Measurements from ENCODE around the gene KATNAL2. TPM values are rescaled to one million over a fixed set of nuclear protein-coding genes. Genes with fewer than 3 reads are reported as not detected.

The KATNAL2 gene
- polyA plus RNA-seq, 2 of the 4 experiments (the other 2 are of a cell fraction), result 4.0 to 5.4 TPM

GRCh38 chr18:47063096-47063495 lies 145.7 kb downstream of the KATNAL2 start:
- no peak for FAIRE-seq
- ChIA-PET CTCF (no interaction called here), POLR2A (no interaction called here)
- H3K4me2 ChIP-seq, result no peak overlapping the region
- ATAC-seq, result no peak
- H3K4me3 ChIP-seq, result no peak overlapping the region
- H3K27ac ChIP-seq, result no peak overlapping the region
- TF ChIP-seq NPAS2 (CRISPR knock-in tag; IDR thresholded peaks at IDR 0.05; ENCODE audit: borderline replicate concordance) (no peak), USF2 (IDR thresholded peaks at IDR 0.05) (no peak), PHF8 (IDR thresholded peaks at IDR 0.05; ENCODE audit: borderline replicate concordance, low read depth) (no peak), JUNB (IDR thresholded peaks at IDR 0.05) (no peak), EHMT2 (IDR thresholded peaks at IDR 0.05; ENCODE audit: low read depth) (no peak)
- no peaks in the 10 kb centered on the region for H3K9me3 ChIP-seq
- H3K4me1 ChIP-seq, result no peaks in the 10 kb centered on the region
- WGBS (ENCODE audit: missing lambda C conversion rate), result 73% methylated on average over 8 of the region's 8 CpGs
- DNase-seq (ENCODE audit: low read depth in 1 of 2, low spot score in 1 of 2), result no peak

GRCh38 chr18:47067648-47068047 lies 150.2 kb downstream of the KATNAL2 start:
- Histone ChIP-seq H3K4me1 (no peaks in the 10 kb centered on the region), H3K4me2 (no peak overlapping the region), H3K4me3 (no peak overlapping the region), H3K27ac (no peak overlapping the region), H3K9me3 (no peaks in the 10 kb centered on the region)
- 46% methylated on average over 3 of the region's 3 CpGs for WGBS (ENCODE audit: missing lambda C conversion rate)
- DNase-seq (ENCODE audit: low read depth in 1 of 2, low spot score in 1 of 2) (no peak), ATAC-seq (no peak), FAIRE-seq (no peak)
- TF ChIP-seq KDM1A (IDR thresholded peaks at IDR 0.05; ENCODE audit: low read depth), result no peak
- no peak for TF ChIP-seq RFX5 (IDR thresholded peaks at IDR 0.05)
- TF ChIP-seq NR3C1 (IDR thresholded peaks at IDR 0.05), result no peak
- TF ChIP-seq BCL3 (IDR thresholded peaks at IDR 0.05), result no peak
- TF ChIP-seq ZSCAN20 (CRISPR knock-in tag; IDR thresholded peaks at IDR 0.05), result no peak
- TF ChIP-seq CTCF (IDR thresholded peaks at IDR 0.05), result no peak
- no peak for TF ChIP-seq MAX (IDR thresholded peaks at IDR 0.05)
- no peak for TF ChIP-seq HEYL (CRISPR knock-in tag; IDR thresholded peaks at IDR 0.05)
- no peak for TF ChIP-seq REST (IDR thresholded peaks at IDR 0.05)
- CTCF ChIA-PET, result no interaction called here
- POLR2A ChIA-PET, result no interaction called here

Measured in A549 (cell line).